HG03097 (cell line): Measurements from ENCODE around the gene MRPL27.
A peak's percentile ranks its signal among the peaks of the same experiment; 100 is the strongest.
"Not testable (repeated sequence)": the region's sequence is repeated elsewhere in the genome, so short reads cannot be mapped to it uniquely, and the experiment has no call there.

Source experiments
- ATAC-seq: cut with Tn5 transposase; IDR thresholded peaks from one replicate; pipeline ENCODE4 v1.9.1; 2021; ENCODE audit not compliant: unreplicated experiment, low FRiP score

MRPL27 gene

GRCh38 chr17:50372758-50373556, at the start of gene MRPL27, which contains the start of gene EME1:
Gene MRPL27 (minus strand): TSS chr17:50373184. CDS start chr17:50373170, 14 bp downstream.
Gene EME1 (plus strand): TSS chr17:50373229. CDS start chr17:50375209, 1,980 bp downstream.
- peak; percentile 70 for ATAC-seq

DNA sequence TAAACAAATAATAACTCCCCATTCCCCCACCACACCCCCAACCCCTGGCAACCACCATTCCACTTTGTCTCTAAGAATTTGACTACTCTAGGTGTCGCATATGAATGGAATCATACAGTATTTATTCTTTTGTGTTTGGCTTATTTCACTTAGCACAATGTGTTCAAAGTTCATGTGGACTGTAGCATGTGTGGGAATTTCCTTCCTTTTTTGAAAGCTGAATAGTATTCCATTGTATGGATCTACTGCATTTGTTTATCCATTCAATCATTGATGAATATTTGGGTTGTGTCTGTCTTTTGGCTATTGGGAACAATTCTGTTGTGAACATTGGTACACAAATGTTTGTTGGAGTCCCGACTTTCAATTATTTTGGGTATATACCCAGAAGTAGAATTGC, 49.8 kb upstream of the MRPL27 start:
- no peak for ATAC-seq

DNA sequence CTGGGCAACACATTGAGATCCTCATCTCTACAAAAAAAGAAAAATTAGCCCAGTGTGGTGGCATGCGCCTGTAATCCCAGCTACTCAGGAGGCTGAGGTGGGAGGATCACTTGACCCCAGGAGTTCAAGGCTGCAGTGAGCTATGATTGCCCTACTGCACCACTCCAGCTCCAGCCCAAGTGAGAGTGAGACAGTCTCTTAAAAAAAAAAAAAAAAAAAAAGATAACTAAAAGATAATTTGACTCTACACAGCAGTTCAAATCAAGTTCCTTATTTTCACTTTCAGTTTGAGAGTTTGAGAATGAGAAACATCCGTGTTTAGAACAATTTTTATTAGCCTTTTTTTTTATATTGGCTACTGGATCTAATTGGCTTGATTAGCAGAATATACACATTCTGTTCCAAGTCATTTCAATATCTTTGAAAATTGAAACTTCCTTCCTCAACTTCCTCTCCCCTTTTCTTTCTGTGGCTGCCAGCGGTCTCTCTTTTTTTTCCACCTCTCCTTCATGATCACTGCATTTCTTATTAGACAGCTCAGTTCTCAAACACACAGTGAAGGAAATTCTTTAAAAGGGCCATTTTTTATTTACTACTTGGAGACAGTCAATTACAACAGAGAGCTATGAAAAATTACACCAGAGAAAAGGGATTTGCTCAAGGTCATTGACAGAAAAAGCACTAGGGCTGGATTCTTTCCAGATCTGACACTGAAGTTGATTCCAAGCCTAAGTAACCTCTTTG, 48.5 kb upstream of the MRPL27 start:
- no peak for ATAC-seq

- ATAC-seq: no peak
These were observed 47.6 kb upstream of the MRPL27 start for GRCh38 chr17:50420419-50421112.

GRCh38 chr17:50419577-50419976, 46.6 kb upstream of the MRPL27 start:
- not testable (repeated sequence) for ATAC-seq

DNA sequence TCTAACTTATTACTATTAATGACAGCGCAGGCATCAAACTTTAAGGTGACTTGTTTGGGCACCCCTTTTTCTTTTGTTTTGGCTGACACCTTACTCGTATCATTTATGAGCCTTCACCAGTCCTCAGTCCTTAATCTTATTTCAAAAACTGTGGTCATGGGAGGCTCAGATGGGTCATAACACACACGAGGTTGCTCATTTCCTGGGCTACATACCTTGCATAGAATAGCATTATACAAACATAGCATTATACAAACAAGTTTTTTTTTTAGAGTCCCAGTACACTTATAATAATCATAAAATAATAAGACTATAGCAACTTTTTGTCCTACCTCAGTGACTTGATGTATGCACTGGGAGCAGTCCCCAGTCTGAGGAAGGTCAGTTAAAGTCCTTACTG, 41.8 kb upstream of the MRPL27 start:
- ATAC-seq: no peak

DNA sequence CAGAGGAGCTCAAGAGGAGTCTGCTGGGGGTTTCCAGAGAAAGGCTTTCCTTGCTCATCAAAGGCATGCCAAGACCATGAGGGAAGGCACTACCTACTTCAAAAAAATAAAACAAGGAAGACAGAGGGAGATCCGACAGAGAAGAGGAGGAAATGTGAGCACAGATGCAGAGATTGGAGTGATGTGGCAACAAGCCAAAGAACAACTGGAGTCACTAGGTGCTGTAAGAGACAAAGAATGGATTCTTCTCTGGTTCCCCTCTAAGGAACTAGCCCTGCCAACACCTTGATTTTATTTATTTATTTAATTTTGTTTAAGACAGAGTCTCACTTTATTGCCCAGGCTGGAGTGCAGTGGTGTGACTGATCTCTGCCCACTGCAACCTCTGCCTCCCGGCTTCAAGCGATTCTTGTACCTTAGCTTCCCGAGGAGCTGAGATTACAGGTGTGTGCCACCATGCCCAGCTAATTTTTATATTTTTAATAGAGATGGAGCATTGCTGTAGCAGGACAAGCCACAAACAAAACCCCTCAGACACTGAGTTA, 39.3 kb upstream of the MRPL27 start:
- no peak for ATAC-seq

- no peak for ATAC-seq
These were observed 34.9 kb upstream of the MRPL27 start for GRCh38 chr17:50407921-50408320.

- no peak for ATAC-seq
These were observed 33.6 kb upstream of the MRPL27 start for GRCh38 chr17:50406578-50406977.

DNA sequence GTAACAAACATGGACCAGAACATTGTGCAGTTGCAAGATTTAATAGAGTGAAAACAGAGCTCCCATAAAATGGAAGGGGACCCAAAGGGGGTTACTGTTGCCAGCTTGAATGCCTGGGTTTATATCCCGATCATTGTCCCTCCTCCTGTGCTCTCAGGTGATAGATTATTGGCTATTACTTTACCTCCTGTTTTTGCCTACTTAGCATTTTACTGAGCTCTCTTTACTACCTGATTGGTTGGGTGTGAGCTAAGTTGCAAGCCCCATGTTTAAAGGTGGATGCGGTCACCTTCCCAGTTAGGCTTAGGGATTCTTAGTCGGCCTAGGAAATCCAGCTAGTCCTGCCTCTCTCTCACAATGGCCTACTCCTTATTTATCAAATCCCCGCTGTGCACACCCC, 32.4 kb upstream of the MRPL27 start:
- ATAC-seq: not testable (repeated sequence)

DNA sequence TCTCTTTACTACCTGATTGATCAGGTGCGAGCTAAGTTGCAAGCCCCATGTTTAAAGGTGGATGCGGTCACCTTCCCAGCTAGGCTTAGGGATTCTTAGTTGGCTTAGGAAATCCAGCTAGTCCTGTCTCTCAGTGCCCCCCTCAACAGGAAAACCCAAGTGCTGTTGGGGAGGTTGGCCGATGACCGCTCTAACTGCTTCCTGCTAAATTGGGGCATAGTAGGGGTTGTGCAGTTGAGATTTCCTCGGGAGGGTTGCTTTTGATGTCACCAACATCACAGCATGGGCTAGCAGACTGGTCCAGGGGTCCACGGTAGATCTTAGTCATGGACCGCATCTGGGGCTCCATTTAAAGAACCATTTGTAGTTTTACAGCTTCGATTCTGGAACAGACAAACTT, 26.6 kb upstream of the MRPL27 start:
- not testable (repeated sequence) for ATAC-seq

DNA sequence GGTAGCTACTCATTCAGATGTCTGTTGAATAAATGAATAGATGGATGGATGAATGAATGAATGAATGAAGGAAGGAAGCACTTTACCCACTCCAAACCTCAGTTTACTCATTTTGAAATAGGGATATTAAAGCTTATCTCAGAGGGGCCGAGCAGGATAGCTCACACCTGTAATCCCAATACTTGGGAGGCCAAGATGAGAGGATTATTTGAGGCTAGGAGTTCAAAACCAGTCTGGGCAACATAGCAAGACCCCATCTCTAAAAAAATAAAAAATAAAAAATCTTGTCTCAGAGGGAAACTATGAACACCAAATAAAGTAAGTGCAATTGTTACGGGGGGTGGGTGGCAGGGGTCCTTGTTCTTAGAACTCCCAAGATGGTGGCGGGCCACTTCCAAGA, 25.7 kb upstream of the MRPL27 start:
- not testable (repeated sequence) for ATAC-seq

- no peak for ATAC-seq
These were observed 24.9 kb upstream of the MRPL27 start for GRCh38 chr17:50397919-50398285.

- ATAC-seq: peak; percentile 94
These were observed 24.3 kb upstream of the MRPL27 start, which contains the start of gene LRRC59 for GRCh38 chr17:50397111-50397918. Gene LRRC59 (minus strand): TSS chr17:50397523. CDS start chr17:50397317, 206 bp downstream.

DNA sequence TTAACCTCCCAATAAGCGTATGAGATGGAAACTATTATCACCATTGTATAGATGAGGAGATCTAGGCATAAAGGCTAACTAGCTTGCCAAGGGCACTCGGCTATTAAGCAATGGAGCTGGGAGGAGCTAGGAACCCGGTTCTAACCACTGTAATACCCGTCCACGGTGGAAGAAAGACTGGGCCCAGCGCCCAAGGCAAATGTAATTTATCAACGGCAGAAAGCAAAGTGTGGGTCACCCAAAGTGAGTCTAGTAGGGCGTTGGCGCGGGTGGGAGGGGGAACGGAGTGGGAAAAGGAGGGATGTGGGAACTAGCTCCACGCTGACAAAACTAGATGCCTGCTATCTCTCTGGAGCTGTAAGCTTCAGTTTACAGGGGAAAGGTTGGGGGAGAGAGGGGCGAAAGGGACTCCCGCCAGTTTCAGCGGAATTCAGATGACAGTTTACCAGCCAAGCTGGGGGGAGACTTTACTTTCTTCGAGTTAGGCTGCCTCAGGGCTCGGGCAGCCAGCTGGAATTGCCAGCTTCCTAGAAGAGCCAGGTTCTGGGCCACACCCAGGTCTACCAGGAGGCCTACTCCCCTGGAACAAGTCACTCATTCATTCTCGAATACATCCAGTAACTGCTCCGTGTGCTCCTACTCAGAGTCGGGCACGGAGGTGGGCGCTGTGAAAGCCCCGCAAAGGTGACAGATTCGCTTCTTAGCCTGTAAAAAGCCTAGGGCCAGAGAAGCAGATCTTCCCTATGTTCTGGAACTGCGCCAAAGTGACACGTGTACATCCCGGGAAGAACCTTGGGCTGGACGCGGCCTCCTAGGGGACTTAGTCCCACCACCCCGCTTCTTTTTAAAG, 23.5 kb upstream of the MRPL27 start:
- ATAC-seq: no peak

- ATAC-seq: no peak
These were observed 21.7 kb upstream of the MRPL27 start for GRCh38 chr17:50394711-50395110.

- ATAC-seq: no peak
These were observed 20.7 kb upstream of the MRPL27 start for GRCh38 chr17:50393700-50394099.

DNA sequence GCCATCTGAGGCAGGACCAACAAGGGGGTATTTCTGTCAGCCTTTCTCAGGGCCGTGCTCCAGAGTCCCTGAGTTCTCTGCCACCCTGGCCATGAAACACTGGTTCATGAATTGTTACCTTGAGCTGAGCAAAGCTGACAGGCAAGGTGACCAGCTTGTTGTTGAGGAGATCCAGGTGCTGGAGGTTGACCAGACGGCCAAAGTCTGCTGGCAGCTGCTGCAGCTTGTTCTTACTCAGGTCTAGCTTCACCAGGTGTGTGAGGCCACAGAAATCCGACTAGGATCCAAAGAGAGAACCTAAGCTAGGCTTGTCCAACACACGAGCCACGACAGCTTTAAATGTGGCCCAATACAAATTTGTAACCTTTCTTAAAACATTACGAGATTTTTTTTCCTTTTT, 19.6 kb upstream of the MRPL27 start:
- ATAC-seq: no peak

DNA sequence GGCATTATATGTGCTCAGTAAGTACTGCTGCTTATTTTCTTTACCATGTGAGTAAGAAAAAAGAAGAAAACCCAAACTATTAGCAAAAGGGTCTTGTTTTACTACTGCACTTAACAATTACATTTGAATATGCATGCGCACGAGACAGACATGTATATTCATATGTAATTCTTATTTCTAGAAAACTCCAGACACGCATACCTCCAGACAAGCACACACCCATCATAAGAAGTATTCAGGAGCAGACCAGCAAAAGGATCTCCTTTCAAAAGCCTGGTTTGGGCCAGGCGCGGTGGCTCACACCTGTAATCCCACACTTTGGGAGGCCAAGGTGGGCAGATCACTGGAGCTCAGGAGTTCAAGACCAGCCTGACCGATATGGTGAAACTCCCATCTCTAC, 16.6 kb upstream of the MRPL27 start:
- ATAC-seq: no peak
